Keratinocyte (primary cell): ENCODE data around the gene IFT74. TPM values are rescaled to one million over a fixed set of nuclear protein-coding genes. Genes with fewer than 3 reads are reported as not detected.

Experiments used
- DNase-seq: peaks from one replicate; pipeline ENCODE4 v3.0.0-alpha.2; 2011; ENCODE audit warnings: low read depth, missing footprints, low spot score
- FAIRE-seq: peaks from 2 replicates; lab custom pipeline; 2011; peaks lifted over from hg19 to GRCh38; lab: Jason Lieb, UNC
- H2AFZ ChIP-seq: 2 replicates; pipeline ENCODE4 v1.6.0; 2012; ENCODE audit warnings: low read length, control low read depth, inconsistent platforms; ENCODE audit not compliant: control insufficient read depth
- H3K27ac ChIP-seq: 2 replicates; pipeline ENCODE4 v1.5.1; 2011; ENCODE audit warnings: low read length; ENCODE audit not compliant: control insufficient read depth, insufficient read depth
- H3K27me3 ChIP-seq: 3 replicates; pipeline ENCODE4 v1.6.0; 2011; ENCODE audit warnings: low read length; ENCODE audit not compliant: control insufficient read depth, insufficient read depth; ENCODE audit errors: extremely low read depth
- H3K36me3 ChIP-seq, 2 experiments: 2 replicates in 1 of 2; 3 replicates in 1 of 2; pipeline ENCODE4 v1.5.1; 2011; ENCODE audit warnings: low read length in 2 of 2, mild to moderate bottlenecking in 1 of 2; ENCODE audit not compliant: control insufficient read depth in 2 of 2, insufficient read depth in 2 of 2; ENCODE audit errors: extremely low read depth in 1 of 2
- H3K4me1 ChIP-seq: 3 replicates; pipeline ENCODE4 v1.5.1; 2011; ENCODE audit warnings: low read length; ENCODE audit not compliant: control insufficient read depth, insufficient read depth; ENCODE audit errors: extremely low read depth
- H3K4me2 ChIP-seq: 3 replicates; pipeline ENCODE4 v1.6.0; 2011; ENCODE audit warnings: low read depth, low read length; ENCODE audit not compliant: control insufficient read depth, insufficient read depth; ENCODE audit errors: extremely low read depth
- H3K4me3 ChIP-seq, 3 experiments: fragments of 200-600 bp in 1 of 3; sonication (generic) in 1 of 3; 2 replicates in 2 of 3; 3 replicates in 1 of 3; pipeline ENCODE4 v1.5.1; 2011 to 2016; ENCODE audit warnings: low read length in 3 of 3, mild to moderate bottlenecking in 3 of 3, control low read depth in 2 of 3, inconsistent platforms in 1 of 3, low read depth in 1 of 3, mixed read lengths in 1 of 3, mixed run types in 1 of 3, moderate library complexity in 1 of 3; ENCODE audit not compliant: control insufficient read depth in 2 of 3, insufficient read depth in 2 of 3; ENCODE audit errors: extremely low read depth in 1 of 3
- H3K79me2 ChIP-seq: 2 replicates; pipeline ENCODE4 v1.6.0; 2012; ENCODE audit warnings: low read length; ENCODE audit not compliant: control insufficient read depth, insufficient read depth
- H3K9ac ChIP-seq: 3 replicates; pipeline ENCODE4 v1.6.0; 2011; ENCODE audit warnings: low read length; ENCODE audit not compliant: control insufficient read depth, insufficient read depth; ENCODE audit errors: extremely low read depth
- H3K9me1 ChIP-seq: 3 replicates; pipeline ENCODE4 v1.6.0; 2011; ENCODE audit warnings: low read length; ENCODE audit not compliant: control insufficient read depth, insufficient read depth; ENCODE audit errors: extremely low read depth
- H3K9me3 ChIP-seq: 2 replicates; pipeline ENCODE4 v1.5.1; 2012; ENCODE audit warnings: low read depth, low read length; ENCODE audit not compliant: control insufficient read depth
- H4K20me1 ChIP-seq: 3 replicates; pipeline ENCODE4 v1.6.0; 2011; ENCODE audit warnings: low read length; ENCODE audit not compliant: control insufficient read depth, insufficient read depth; ENCODE audit errors: extremely low read depth
- CTCF ChIP-seq, 3 experiments: IDR thresholded peaks in 1 of 3; conservative IDR thresholded peaks in 1 of 3; optimal IDR thresholded peaks in 1 of 3; 2 replicates in 2 of 3; 3 replicates in 1 of 3; pipeline versions ENCODE3 to v1.5.1; 2011; ENCODE audit warnings: low read length in 3 of 3, mild to moderate bottlenecking in 3 of 3, moderate library complexity in 2 of 3, control low read depth in 1 of 3, inconsistent platforms in 1 of 3; ENCODE audit not compliant: insufficient read depth in 2 of 3; ENCODE audit errors: extremely low read depth in 1 of 3
- EZH2 ChIP-seq: IDR thresholded peaks from one replicate; pipeline ENCODE4 v1.6.1; 2012; ENCODE audit warnings: inconsistent platforms, mild to moderate bottlenecking, low read length, moderate library complexity
- dilution Hi-C: fragments of 300-500 bp; cut with MboI; formaldehyde crosslinking; loops from one replicate; pipeline ENCODE4 v1.7.0; 2020; ENCODE audit warnings: low sequenced_read_pairs; ENCODE audit not compliant: extremely low pct_ligation_motif_present
- polyA plus RNA-seq, 5 experiments: library from polyadenylated mRNA; depleted of rRNA in 3 of 5; stranded (reverse) in 3 of 5; stranded (forward) in 1 of 5; unstranded in 1 of 5; fragments of >200 nt; gene quantifications; 1 replicate in 1 of 5; 2 replicates in 3 of 5; 3 replicates in 1 of 5; pipeline versions ENCODE4 v1.2.1 to v1.2.3, GENCODE V29; 2011 to 2012; ENCODE audit warnings: missing spikeins in 2 of 5, low read depth in 1 of 5, low replicate concordance in 1 of 5

The IFT74 gene
- polyA plus RNA-seq, 1 donor (not counting 4 experiments of a cell fraction or from before 2014, with no cell fraction given), result 12.9 TPM

- H4K20me1 ChIP-seq, result no peaks in the 10 kb centered on the region
- H3K9ac ChIP-seq, result no peak overlapping the region
- no peak for FAIRE-seq
- no peaks in the 10 kb centered on the region for H3K9me3 ChIP-seq
- TF ChIP-seq EZH2 (no peak), CTCF (optimal IDR thresholded peaks at IDR 0.05 in 1 of 3, IDR thresholded peaks at IDR 0.05 in 1 of 3, conservative IDR thresholded peaks at IDR 0.05 in 1 of 3; ENCODE audit: extremely low read depth in 1 of 3, insufficient read depth in 2 of 3, low read length in 3 of 3) (no peak)
- H3K4me1 ChIP-seq, result no peaks in the 10 kb centered on the region
- H3K27me3 ChIP-seq, result no peaks in the 10 kb centered on the region
- H2AFZ ChIP-seq, result no peak overlapping the region
- no peak overlapping the region for H3K27ac ChIP-seq
- no peak for DNase-seq
- H3K9me1 ChIP-seq, result no peaks in the 10 kb centered on the region
- H3K4me2 ChIP-seq, result no peak overlapping the region
- H3K4me3 ChIP-seq, result no peak overlapping the region
- H3K79me2 ChIP-seq, result no peaks in the 10 kb centered on the region
- H3K36me3 ChIP-seq, result no peaks in the 10 kb centered on the region
- dilution Hi-C loops, result no loop called here
Observed at GRCh38 chr9:27085456-27085855, 129.2 kb downstream of the IFT74 start.

GRCh38 chr9:27086818-27087680 lies 130.8 kb downstream of the IFT74 start:
- Histone ChIP-seq H3K27ac (no peak overlapping the region), H4K20me1 (no peaks in the 10 kb centered on the region), H3K27me3 (no peaks in the 10 kb centered on the region), H3K4me2 (peak overlapping the region; percentile 16), H3K9me1 (no peaks in the 10 kb centered on the region), H3K79me2 (no peaks in the 10 kb centered on the region), H2AFZ (no peak overlapping the region), H3K4me3 (no peak overlapping the region), H3K4me1 (no peaks in the 10 kb centered on the region), H3K9me3 (no peaks in the 10 kb centered on the region), H3K36me3 (no peaks in the 10 kb centered on the region), H3K9ac (no peak overlapping the region)
- FAIRE-seq (no peak), DNase-seq (no peak)
- no peak for TF ChIP-seq EZH2
- dilution Hi-C loops, result no loop called here
